HepG2 (cell line): ENCODE results near the gene MAMSTR. TPM values are rescaled to one million over a fixed set of nuclear protein-coding genes. Genes with fewer than 3 reads are reported as not detected.

Source experiments
- ATF7 ChIP-seq, 2 experiments: fragments of 450-650 bp in 1 of 2; sonication (generic) in 1 of 2; formaldehyde crosslinking in 1 of 2; IDR thresholded peaks; 2 replicates each; pipeline versions ENCODE4 v1.4.0 to v1.6.1; 2016 to 2020; ENCODE audit warnings: antibody characterized with exemption in 1 of 2, mild to moderate bottlenecking in 1 of 2, missing genetic modification reagents in 1 of 2
- BRCA1 ChIP-seq: sonication (generic); formaldehyde crosslinking; IDR thresholded peaks from 2 replicates; pipeline ENCODE4 v1.4.0; 2020; ENCODE audit warnings: missing genetic modification reagents
- CENPT ChIP-seq: sonication (generic); formaldehyde crosslinking; IDR thresholded peaks from 2 replicates; pipeline ENCODE4 v1.8.0; 2022; ENCODE audit warnings: low read depth, mild to moderate bottlenecking, moderate library complexity, missing genetic modification reagents
- EP300 ChIP-seq, 3 experiments: sonication (generic) in 1 of 3; formaldehyde crosslinking in 1 of 3; IDR thresholded peaks; 2 replicates each; pipeline versions ENCODE4 v1.5.1 to v1.6.1; 2011 to 2020; ENCODE audit warnings: low read depth in 2 of 3, low read length in 2 of 3, borderline replicate concordance in 1 of 3, improper control_type of control experiment in 1 of 3, mild to moderate bottlenecking in 1 of 3, missing genetic modification reagents in 1 of 3, moderate library complexity in 1 of 3
- NFYB ChIP-seq: sonication (generic); formaldehyde crosslinking; IDR thresholded peaks from 2 replicates; pipeline ENCODE4 v1.4.0; 2020; ENCODE audit warnings: missing genetic modification reagents
- NRL ChIP-seq: sonication (generic); formaldehyde crosslinking; IDR thresholded peaks from 2 replicates; pipeline ENCODE4 v1.5.0; 2020; ENCODE audit warnings: missing genetic modification reagents, mild to moderate bottlenecking, moderate library complexity, borderline replicate concordance
- POLR2AphosphoS5 ChIP-seq: IDR thresholded peaks from 2 replicates; pipeline ENCODE4 v1.6.1; 2012; ENCODE audit warnings: low read depth, low read length
- SMARCE1 ChIP-seq: fragments of 450-650 bp; IDR thresholded peaks from 2 replicates; pipeline ENCODE4 v1.6.1; 2017; ENCODE audit warnings: borderline replicate concordance
- SOX13 ChIP-seq, 3 experiments: fragments of 450-650 bp in 1 of 3; sonication (generic) in 1 of 3; formaldehyde crosslinking in 1 of 3; IDR thresholded peaks in 2 of 3; conservative IDR thresholded peaks in 1 of 3; 2 replicates each; pipeline versions ENCODE4 v1.5.0 to v1.6.1; 2016 to 2020; ENCODE audit warnings: antibody characterized with exemption in 1 of 3, mild to moderate bottlenecking in 1 of 3, missing compliant biosample characterization in 1 of 3, missing genetic modification reagents in 1 of 3, moderate library complexity in 1 of 3
- TAF15 ChIP-seq: fragments of 200-400 bp; formaldehyde crosslinking; IDR thresholded peaks from one replicate; pipeline ENCODE4 v1.6.1; 2018; ENCODE audit warnings: mild to moderate bottlenecking, low read depth, low read length; ENCODE audit not compliant: poor library complexity, severe bottlenecking
- TBP ChIP-seq: sonication (generic); formaldehyde crosslinking; IDR thresholded peaks from 2 replicates; pipeline ENCODE4 v1.5.0; 2020; ENCODE audit warnings: missing genetic modification reagents
- ZNF496 ChIP-seq: sonication (generic); formaldehyde crosslinking; IDR thresholded peaks from 2 replicates; pipeline ENCODE4 v1.8.1; 2023; ENCODE audit warnings: mild to moderate bottlenecking, moderate library complexity, missing genetic modification reagents; ENCODE audit not compliant: insufficient replicate concordance
- ZNF547 ChIP-seq: sonication (generic); formaldehyde crosslinking; IDR thresholded peaks from 2 replicates; pipeline ENCODE4 v1.5.1; 2020; ENCODE audit warnings: mild to moderate bottlenecking, missing genetic modification reagents
- polyA plus RNA-seq, 8 experiments: library from polyadenylated mRNA; depleted of rRNA in 3 of 8; stranded (reverse) in 7 of 8; unstranded in 1 of 8; fragments of >200 nt; fragmentation: Illumina TruSeq in 4 of 8; extraction: Trizol in 4 of 8; gene quantifications; 2 replicates each; pipeline versions ENCODE4 v1.2.1 to v1.2.3, GENCODE V29; 2011 to 2016; ENCODE audit warnings: low read depth in 4 of 8, missing spikeins in 1 of 8, mixed read lengths in 1 of 8; ENCODE audit not compliant: insufficient read depth in 1 of 8
- total RNA-seq, 5 experiments: library from RNA; depleted of rRNA; stranded (reverse); fragments of >200 nt; fragmentation: Illumina TruSeq; extraction: Trizol; gene quantifications; 2 replicates each; pipeline ENCODE4 v1.2.3, GENCODE V29; 2016; ENCODE audit warnings: low read depth in 1 of 5
- TF ChIP-seq, protein P1 (sequence below): IDR thresholded peaks from 2 replicates; pipeline ENCODE4 v1.6.1; 2016; ENCODE audit warnings: low read depth, missing genetic modification reagents, missing compliant biosample characterization
- TF ChIP-seq, protein P2 (sequence below): conservative IDR thresholded peaks from 2 replicates; pipeline ENCODE4 v1.6.1; 2018; ENCODE audit warnings: missing genetic modification reagents
- TF ChIP-seq, protein P3 (sequence below): sonication (generic); formaldehyde crosslinking; IDR thresholded peaks from 2 replicates; pipeline ENCODE4 v1.5.0; 2020; ENCODE audit warnings: missing genetic modification reagents, mild to moderate bottlenecking, borderline replicate concordance
- TF ChIP-seq, protein P4 (sequence below): sonication (generic); formaldehyde crosslinking; IDR thresholded peaks from 2 replicates; pipeline ENCODE4 v1.5.0; 2020; ENCODE audit warnings: mild to moderate bottlenecking, low read depth, missing genetic modification reagents, borderline replicate concordance
- TF ChIP-seq, protein P5 (sequence below): sonication (generic); formaldehyde crosslinking; IDR thresholded peaks from 2 replicates; pipeline ENCODE4 v1.5.1; 2020; ENCODE audit warnings: missing genetic modification reagents, mild to moderate bottlenecking, borderline replicate concordance

MAMSTR gene
- total and polyA plus RNA-seq, 2 of the 13 experiments (the other 11 are each of a cell fraction or from before 2014, with no cell fraction given) = 2.2 to 2.4 TPM

DNA sequence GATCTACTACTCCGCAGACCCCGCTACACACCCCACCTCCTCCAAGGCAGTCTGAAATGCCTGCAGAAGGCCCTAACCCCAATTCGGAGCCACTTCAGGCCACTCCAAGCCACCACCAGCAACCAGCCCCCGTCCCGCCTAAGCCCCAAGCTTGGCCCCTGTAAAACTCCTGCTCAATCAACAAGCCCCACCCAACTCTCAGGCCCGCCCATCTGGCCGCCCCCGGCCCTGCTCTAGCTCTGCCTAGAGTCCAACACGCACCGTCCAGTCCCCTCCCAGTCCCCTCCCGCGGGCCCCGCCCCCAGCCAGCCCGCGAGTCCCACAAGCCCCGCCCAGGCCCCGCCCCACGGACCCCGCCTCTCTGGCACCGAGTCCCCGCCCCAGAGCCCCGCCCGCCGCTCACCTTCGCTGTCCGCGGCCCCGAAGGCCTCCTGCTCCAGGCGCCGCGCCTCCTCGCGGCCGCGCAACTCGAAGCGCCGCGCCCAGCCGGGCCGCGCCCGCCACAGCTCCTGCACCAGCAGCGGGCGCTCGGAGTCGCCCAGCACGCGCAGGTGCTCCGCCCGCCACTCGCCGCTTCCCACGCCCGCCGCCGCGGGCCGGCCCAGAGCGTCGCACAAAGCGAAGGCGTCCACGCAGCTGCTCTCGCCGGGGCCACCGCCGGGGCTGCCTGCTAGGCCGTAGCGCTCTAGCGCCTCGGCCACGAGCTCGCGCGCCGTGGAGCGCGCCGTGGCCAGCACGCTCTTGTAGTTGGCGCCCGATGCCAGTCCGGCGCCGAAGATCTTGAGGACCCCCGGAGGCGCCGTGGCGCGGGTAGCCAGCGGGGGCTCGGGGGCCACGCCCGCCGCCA is 19.3 kb upstream of the MAMSTR start (continued):
- TF ChIP-seq, protein P1, sequence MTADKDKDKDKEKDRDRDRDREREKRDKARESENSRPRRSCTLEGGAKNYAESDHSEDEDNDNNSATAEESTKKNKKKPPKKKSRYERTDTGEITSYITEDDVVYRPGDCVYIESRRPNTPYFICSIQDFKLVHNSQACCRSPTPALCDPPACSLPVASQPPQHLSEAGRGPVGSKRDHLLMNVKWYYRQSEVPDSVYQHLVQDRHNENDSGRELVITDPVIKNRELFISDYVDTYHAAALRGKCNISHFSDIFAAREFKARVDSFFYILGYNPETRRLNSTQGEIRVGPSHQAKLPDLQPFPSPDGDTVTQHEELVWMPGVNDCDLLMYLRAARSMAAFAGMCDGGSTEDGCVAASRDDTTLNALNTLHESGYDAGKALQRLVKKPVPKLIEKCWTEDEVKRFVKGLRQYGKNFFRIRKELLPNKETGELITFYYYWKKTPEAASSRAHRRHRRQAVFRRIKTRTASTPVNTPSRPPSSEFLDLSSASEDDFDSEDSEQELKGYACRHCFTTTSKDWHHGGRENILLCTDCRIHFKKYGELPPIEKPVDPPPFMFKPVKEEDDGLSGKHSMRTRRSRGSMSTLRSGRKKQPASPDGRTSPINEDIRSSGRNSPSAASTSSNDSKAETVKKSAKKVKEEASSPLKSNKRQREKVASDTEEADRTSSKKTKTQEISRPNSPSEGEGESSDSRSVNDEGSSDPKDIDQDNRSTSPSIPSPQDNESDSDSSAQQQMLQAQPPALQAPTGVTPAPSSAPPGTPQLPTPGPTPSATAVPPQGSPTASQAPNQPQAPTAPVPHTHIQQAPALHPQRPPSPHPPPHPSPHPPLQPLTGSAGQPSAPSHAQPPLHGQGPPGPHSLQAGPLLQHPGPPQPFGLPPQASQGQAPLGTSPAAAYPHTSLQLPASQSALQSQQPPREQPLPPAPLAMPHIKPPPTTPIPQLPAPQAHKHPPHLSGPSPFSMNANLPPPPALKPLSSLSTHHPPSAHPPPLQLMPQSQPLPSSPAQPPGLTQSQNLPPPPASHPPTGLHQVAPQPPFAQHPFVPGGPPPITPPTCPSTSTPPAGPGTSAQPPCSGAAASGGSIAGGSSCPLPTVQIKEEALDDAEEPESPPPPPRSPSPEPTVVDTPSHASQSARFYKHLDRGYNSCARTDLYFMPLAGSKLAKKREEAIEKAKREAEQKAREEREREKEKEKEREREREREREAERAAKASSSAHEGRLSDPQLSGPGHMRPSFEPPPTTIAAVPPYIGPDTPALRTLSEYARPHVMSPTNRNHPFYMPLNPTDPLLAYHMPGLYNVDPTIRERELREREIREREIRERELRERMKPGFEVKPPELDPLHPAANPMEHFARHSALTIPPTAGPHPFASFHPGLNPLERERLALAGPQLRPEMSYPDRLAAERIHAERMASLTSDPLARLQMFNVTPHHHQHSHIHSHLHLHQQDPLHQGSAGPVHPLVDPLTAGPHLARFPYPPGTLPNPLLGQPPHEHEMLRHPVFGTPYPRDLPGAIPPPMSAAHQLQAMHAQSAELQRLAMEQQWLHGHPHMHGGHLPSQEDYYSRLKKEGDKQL = peak; percentile 18
- TF ChIP-seq ZNF547 (CRISPR knock-in tag) (peak; percentile 86; the same call in 1 of the 2 replicates), CENPT (peak; percentile 96; the same call in 1 of the 2 replicates), BRCA1 (CRISPR knock-in tag) (no peak), TAF15 (no peak), ATF7 (IDR thresholded peaks at IDR 0.05) (no peak), ATF7 (CRISPR knock-in tag; IDR thresholded peaks at IDR 0.05) (no peak), NFYB (no peak), SMARCE1 (no peak), TBP (CRISPR knock-in tag) (no peak), ZNF496 (no peak), NRL (CRISPR knock-in tag) (no peak), SOX13 (IDR thresholded peaks at IDR 0.05) (no peak), SOX13 (CRISPR knock-in tag; conservative IDR thresholded peaks at IDR 0.05 in 1 of 2, IDR thresholded peaks at IDR 0.05 in 1 of 2) (no peak; a peak in 1 of 4 replicates), POLR2AphosphoS5 (peak; percentile 84), EP300 (IDR thresholded peaks at IDR 0.05; ENCODE audit: low read depth in 2 of 2, low read length in 2 of 2) (no peak), EP300 (CRISPR knock-in tag; IDR thresholded peaks at IDR 0.05; ENCODE audit: borderline replicate concordance) (0 out of 2 replicates have a peak, but pooled peaks have one; percentile 30)
- TF ChIP-seq, protein P2, sequence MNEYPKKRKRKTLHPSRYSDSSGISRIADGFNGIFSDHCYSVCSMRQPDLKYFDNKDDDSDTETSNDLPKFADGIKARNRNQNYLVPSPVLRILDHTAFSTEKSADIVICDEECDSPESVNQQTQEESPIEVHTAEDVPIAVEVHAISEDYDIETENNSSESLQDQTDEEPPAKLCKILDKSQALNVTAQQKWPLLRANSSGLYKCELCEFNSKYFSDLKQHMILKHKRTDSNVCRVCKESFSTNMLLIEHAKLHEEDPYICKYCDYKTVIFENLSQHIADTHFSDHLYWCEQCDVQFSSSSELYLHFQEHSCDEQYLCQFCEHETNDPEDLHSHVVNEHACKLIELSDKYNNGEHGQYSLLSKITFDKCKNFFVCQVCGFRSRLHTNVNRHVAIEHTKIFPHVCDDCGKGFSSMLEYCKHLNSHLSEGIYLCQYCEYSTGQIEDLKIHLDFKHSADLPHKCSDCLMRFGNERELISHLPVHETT = no peak
- TF ChIP-seq, protein P3, sequence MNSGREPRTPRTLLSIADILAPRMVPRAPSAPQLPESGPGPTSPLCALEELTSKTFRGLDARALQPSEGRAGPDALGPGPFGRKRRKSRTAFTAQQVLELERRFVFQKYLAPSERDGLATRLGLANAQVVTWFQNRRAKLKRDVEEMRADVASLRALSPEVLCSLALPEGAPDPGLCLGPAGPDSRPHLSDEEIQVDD = peak; percentile 63; the same call in 1 of the 2 replicates
- TF ChIP-seq, protein P4, sequence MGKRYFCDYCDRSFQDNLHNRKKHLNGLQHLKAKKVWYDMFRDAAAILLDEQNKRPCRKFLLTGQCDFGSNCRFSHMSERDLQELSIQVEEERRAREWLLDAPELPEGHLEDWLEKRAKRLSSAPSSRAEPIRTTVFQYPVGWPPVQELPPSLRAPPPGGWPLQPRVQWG (CRISPR knock-in tag) = no peak
- TF ChIP-seq, protein P5, sequence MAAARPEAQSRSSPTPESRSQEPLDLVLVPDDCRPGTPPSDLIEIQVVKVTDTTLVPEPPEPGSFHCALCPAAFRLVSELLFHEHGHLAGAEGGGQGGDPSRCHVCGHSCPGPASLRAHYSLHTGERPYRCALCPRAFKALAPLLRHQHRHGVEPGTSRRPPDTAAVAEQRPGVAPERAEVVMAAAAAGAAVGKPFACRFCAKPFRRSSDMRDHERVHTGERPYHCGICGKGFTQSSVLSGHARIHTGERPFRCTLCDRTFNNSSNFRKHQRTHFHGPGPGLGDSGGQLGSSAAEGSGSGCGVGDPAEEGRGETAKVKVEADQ (CRISPR knock-in tag) = peak; percentile 63; the same call in 1 of the 2 replicates
